Measurements from ENCODE around the gene ACAP3. TPM values are rescaled to one million over a fixed set of nuclear protein-coding genes. Genes with fewer than 3 reads are reported as not detected.

The ACAP3 gene
- total RNA-seq, 1 donor from 2014 or later, result 26.1 TPM

- intact Hi-C loops (cut with micrococcal nuclease), result no loop called here
- Mint-ChIP-seq H3K4me3 (no peak overlapping the region), H3K27me3 (no peaks in the 10 kb centered on the region), H3K9me3 (no peaks in the 10 kb centered on the region), H3K27ac (no peak overlapping the region), H3K4me1 (peaks cover 7% of the 10 kb centered on the region), H3K36me3 (ENCODE audit: low read depth) (peaks cover 15% of the 10 kb centered on the region)
- ChIA-PET CTCF (no interaction called here), POLR2A (no interaction called here)
- DNase-seq (no peak), ATAC-seq (ENCODE audit: low read depth) (no peak)
- TF ChIP-seq, protein P1, sequence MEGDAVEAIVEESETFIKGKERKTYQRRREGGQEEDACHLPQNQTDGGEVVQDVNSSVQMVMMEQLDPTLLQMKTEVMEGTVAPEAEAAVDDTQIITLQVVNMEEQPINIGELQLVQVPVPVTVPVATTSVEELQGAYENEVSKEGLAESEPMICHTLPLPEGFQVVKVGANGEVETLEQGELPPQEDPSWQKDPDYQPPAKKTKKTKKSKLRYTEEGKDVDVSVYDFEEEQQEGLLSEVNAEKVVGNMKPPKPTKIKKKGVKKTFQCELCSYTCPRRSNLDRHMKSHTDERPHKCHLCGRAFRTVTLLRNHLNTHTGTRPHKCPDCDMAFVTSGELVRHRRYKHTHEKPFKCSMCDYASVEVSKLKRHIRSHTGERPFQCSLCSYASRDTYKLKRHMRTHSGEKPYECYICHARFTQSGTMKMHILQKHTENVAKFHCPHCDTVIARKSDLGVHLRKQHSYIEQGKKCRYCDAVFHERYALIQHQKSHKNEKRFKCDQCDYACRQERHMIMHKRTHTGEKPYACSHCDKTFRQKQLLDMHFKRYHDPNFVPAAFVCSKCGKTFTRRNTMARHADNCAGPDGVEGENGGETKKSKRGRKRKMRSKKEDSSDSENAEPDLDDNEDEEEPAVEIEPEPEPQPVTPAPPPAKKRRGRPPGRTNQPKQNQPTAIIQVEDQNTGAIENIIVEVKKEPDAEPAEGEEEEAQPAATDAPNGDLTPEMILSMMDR (IDR thresholded peaks at IDR 0.05), result no peak
Measured at GRCh38 chr1:1342584-1343115, 34.9 kb upstream of the ACAP3 start.

DNA sequence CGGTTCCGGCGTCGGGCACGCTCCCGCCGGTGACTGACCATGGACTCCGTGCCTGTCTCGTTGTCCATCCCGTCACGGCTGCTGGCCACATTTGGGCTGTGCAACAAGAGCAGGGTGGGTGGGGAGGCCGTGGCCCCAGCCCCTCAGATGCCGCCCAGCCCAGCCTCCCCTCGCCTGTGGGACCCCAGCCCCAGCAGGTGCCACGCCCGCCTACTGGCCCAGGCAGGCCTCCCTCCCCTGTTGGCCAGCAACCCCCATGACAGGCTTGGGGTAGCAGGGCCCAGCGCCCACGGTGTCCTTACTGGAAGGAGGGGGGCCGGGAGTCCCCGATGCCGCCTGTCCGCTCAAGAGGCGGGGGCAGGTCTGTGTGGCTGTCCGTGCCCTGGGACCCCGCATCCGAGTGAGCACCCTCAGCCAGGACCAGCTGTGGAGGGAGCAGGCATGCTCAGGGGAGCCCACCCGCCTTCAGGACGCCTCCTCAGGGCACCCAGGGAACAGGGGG is 34.4 kb upstream of the ACAP3 start:
- CTCF ChIA-PET, result no interaction called here
- TF ChIP-seq, protein P1 (IDR thresholded peaks at IDR 0.05), result no peak
- POLR2A ChIA-PET, result interaction anchor here (0.8 kb wide), 1 partner anchor 17 kb away, joined by 3 read pairs; no protein-coding TSS in a partner anchor
- H3K4me3 Mint-ChIP-seq, result no peak overlapping the region
- H3K36me3 Mint-ChIP-seq (ENCODE audit: low read depth), result peaks cover 15% of the 10 kb centered on the region
- H3K9me3 Mint-ChIP-seq, result no peaks in the 10 kb centered on the region
- peaks cover 5% of the 10 kb centered on the region for H3K4me1 Mint-ChIP-seq
- H3K27ac Mint-ChIP-seq, result no peak overlapping the region
- intact Hi-C loops (cut with micrococcal nuclease), result no loop called here
- no peak for ATAC-seq (ENCODE audit: low read depth)
- DNase-seq, result no peak
- H3K27me3 Mint-ChIP-seq, result no peaks in the 10 kb centered on the region

GRCh38 chr1:1341549-1342021 is 33.9 kb upstream of the ACAP3 start:
- H3K27me3 Mint-ChIP-seq, result no peaks in the 10 kb centered on the region
- TF ChIP-seq, protein P1 (IDR thresholded peaks at IDR 0.05), result no peak
- H3K27ac Mint-ChIP-seq, result no peak overlapping the region
- DNase-seq, result no peak
- intact Hi-C loops (cut with micrococcal nuclease), result no loop called here
- H3K4me1 Mint-ChIP-seq, result peaks cover 2% of the 10 kb centered on the region
- no peaks in the 10 kb centered on the region for H3K9me3 Mint-ChIP-seq
- no peak for ATAC-seq (ENCODE audit: low read depth)
- ChIA-PET CTCF (no interaction called here), POLR2A (interaction anchor here (0.8 kb wide), 1 partner anchor 16 kb away, joined by 3 read pairs; no protein-coding TSS in a partner anchor)
- no peak overlapping the region for H3K4me3 Mint-ChIP-seq
- peaks cover 15% of the 10 kb centered on the region for H3K36me3 Mint-ChIP-seq (ENCODE audit: low read depth)

DNA sequence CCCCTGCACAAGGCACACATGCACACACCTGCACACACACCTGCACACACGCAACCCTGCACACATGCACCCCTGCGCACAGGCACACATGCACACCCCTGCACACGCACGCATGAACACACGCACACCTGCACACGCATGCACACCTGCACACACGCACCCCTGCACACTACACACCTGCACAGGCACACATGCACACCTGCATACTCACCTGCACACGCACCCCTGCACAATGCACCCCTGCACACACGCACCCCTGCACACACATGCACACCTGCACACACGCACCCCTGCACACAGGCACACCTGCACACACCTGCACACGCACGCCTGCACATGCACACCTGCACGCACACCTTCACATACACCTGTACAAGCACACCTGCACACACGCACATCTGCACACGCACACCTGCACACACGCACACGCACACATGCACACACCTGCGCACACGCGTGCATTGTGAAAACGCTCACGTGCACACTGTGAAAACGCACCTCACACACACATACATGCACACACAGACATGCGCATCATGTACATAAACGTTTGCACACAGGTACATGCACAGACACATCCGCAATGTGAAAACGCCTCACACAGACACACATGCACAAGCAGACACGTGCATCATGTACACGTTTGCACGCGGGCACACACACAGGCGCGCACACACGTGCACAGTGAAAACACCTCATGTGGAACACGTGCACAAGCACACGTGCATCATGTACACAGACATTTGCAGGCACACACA is 33.2 kb upstream of the ACAP3 start:
- Mint-ChIP-seq H3K4me3 (no peak overlapping the region), H3K4me1 (peaks cover 2% of the 10 kb centered on the region), H3K27ac (no peak overlapping the region), H3K36me3 (ENCODE audit: low read depth) (peaks cover 15% of the 10 kb centered on the region), H3K9me3 (no peaks in the 10 kb centered on the region), H3K27me3 (no peaks in the 10 kb centered on the region)
- CTCF ChIA-PET, result no interaction called here
- no peak for ATAC-seq (ENCODE audit: low read depth)
- POLR2A ChIA-PET, result interaction anchor here (0.8 kb wide), 1 partner anchor 15 kb away, joined by 3 read pairs; no protein-coding TSS in a partner anchor
- DNase-seq, result no peak
- TF ChIP-seq, protein P1 (IDR thresholded peaks at IDR 0.05), result no peak
- intact Hi-C loops (cut with micrococcal nuclease), result no loop called here

- Mint-ChIP-seq H3K27ac (no peak overlapping the region), H3K27me3 (no peaks in the 10 kb centered on the region), H3K4me1 (peaks cover 2% of the 10 kb centered on the region), H3K36me3 (ENCODE audit: low read depth) (peaks cover 15% of the 10 kb centered on the region), H3K4me3 (no peak overlapping the region), H3K9me3 (no peaks in the 10 kb centered on the region)
- no peak for ATAC-seq (ENCODE audit: low read depth)
- TF ChIP-seq, protein P1 (IDR thresholded peaks at IDR 0.05), result no peak
- no peak for DNase-seq
- CTCF ChIA-PET, result no interaction called here
- POLR2A ChIA-PET, result interaction anchor here (0.5 kb wide), 1 partner anchor 86 kb away, joined by 3 read pairs; no protein-coding TSS in a partner anchor
- intact Hi-C loops (cut with micrococcal nuclease), result no loop called here
Measured at GRCh38 chr1:1340185-1340584, 32.5 kb upstream of the ACAP3 start.

Data from activated B cell treated with CpG ODN at 0.5 μM for 24 hours (primary cell).